Duodenal mucosa (tissue), 2 donors: ENCODE measurements around the gene PRPF18.
"Not testable (repeated sequence)": the region's sequence is repeated elsewhere in the genome, so short reads cannot be mapped to it uniquely, and the experiment has no call there.

Experiments
- H3K27ac ChIP-seq: one replicate; pipeline ENCODE4 v1.7.0; 2013; ENCODE audit warnings: low read depth, low read length
- H3K27me3 ChIP-seq, 2 donors: one replicate each; pipeline ENCODE4 v1.7.0; 2013; ENCODE audit warnings: low read length in 2 of 2, control low read depth in 1 of 2; ENCODE audit not compliant: insufficient read depth in 2 of 2, control insufficient read depth in 1 of 2
- H3K36me3 ChIP-seq, 2 donors: one replicate each; pipeline ENCODE4 v1.7.0; 2013; ENCODE audit warnings: low read length in 2 of 2, control low read depth in 1 of 2; ENCODE audit not compliant: insufficient read depth in 2 of 2, control insufficient read depth in 1 of 2
- H3K4me1 ChIP-seq, 2 donors: one replicate each; pipeline ENCODE4 v1.7.0; 2013; ENCODE audit warnings: low read length in 2 of 2, control low read depth in 1 of 2; ENCODE audit not compliant: insufficient read depth in 2 of 2, control insufficient read depth in 1 of 2
- H3K4me3 ChIP-seq, 2 donors: one replicate each; pipeline ENCODE4 v1.7.0; 2013; ENCODE audit warnings: low read length in 2 of 2, low read depth in 1 of 2
- H3K9ac ChIP-seq, 2 donors: one replicate each; pipeline ENCODE4 v1.7.0; 2013; ENCODE audit warnings: low read length in 2 of 2, low read depth in 1 of 2
- H3K9me3 ChIP-seq, 2 donors: one replicate each; pipeline ENCODE4 v1.7.0; 2013; ENCODE audit warnings: low read length in 2 of 2, control low read depth in 1 of 2; ENCODE audit not compliant: control insufficient read depth in 1 of 2

The PRPF18 gene

DNA sequence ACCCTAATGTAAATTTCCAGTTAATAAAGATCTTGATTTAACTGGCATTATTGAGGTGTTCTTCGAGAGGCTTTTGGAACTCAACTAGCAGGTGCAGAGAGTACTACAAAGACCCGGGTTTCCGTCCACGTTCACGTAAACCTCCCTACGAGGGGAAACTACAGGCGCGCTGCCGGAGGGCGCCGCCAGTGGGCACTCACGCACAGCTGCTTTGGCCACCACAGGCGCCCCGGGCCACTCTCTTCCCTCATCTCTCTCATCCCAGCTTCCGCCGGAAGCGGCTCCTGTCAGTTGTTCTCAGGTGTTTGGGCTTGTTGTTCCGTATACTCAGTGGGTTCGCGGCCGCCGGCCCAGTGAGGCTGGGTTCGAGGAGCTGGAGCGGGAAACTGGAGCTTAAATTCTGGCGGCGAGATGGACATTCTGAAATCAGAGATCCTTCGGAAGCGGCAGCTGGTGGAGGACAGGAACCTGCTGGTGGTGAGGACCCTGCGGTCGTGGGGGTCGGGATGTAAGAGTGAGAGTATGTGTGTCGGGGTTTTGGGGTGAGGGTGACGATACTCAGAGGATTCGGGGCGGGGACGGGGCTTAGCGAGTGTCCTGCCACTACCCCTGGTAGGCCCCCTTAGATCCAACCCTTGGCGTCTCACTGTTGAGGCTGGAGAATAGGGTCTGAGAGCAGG lies at the start of gene PRPF18:
Gene PRPF18 (plus strand): TSS at position 290 of the 680 bp plus-strand sequence. CDS start 122 bp downstream, at position 412.
- H3K36me3 ChIP-seq: peaks cover 0 to 2% of the 10 kb centered on the region in 2 donors
- peak within 1 kb of the TSS; percentile 75 to 76 for H3K9ac ChIP-seq
- H3K27me3 ChIP-seq: peaks cover 5 to 7% of the 10 kb centered on the region in 2 donors
- H3K4me3 ChIP-seq: peak within 1 kb of the TSS; percentile 92 to 97
- H3K27ac ChIP-seq: no peak within 1 kb of the TSS
- H3K4me1 ChIP-seq: peaks cover 11 to 17% of the 10 kb centered on the region in 2 donors
- no peaks in the 10 kb centered on the region for H3K9me3 ChIP-seq

DNA sequence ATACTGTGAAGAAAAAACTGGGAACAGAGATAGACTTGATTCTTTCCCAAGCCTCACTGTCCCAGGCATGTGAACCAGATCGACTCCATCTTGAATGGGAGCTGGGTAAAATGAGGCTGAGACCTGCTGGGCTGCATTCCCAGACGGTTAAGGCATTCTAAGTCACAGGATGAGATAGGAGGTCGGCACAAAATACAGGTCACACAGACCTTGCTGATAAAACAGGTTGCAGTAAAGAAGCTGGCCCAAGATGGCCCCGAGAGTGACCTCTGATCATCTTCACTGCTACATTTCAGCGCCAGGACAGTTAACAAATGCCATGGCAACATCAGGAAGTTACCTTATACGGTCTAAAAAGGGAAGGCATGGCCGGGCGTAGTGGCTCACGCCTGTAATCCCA lies 48.8 kb upstream of the PRPF18 start:
- not testable (repeated sequence) for H3K27ac ChIP-seq, H3K9me3 ChIP-seq, H3K36me3 ChIP-seq, H3K4me1 ChIP-seq, H3K9ac ChIP-seq, H3K27me3 ChIP-seq, H3K4me3 ChIP-seq

DNA sequence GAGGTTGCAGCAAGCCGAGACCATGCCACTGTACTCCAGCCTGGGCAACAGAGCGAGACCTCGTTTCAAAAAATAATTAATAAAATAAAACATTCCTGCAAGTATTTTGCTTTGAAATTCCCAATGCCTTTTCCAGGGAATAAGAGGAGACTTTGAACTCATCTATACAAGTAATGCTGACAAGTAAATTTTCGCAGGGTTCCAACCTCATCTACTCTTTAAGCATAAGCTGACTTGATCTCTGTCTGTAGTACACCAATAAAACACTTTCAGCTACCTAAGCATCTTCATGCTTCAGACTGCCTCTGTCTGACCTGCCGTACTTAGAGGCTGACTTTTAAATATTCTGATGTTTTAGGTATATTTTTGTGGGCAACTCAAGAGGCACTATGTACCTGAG lies 44.2 kb upstream of the PRPF18 start:
- peaks cover 4 to 6% of the 10 kb centered on the region in 2 donors for H3K27me3 ChIP-seq

GRCh38 chr10:13550802-13551201 lies 36.0 kb upstream of the PRPF18 start:
- Histone ChIP-seq H3K9me3 (peaks cover 0 to 6% of the 10 kb centered on the region in 2 donors), H3K4me1 (no peaks in the 10 kb centered on the region), H3K27ac (no peak overlapping the region), H3K36me3 (no peaks in the 10 kb centered on the region), H3K9ac (no peak overlapping the region), H3K27me3 (no peaks in the 10 kb centered on the region), H3K4me3 (no peak overlapping the region)

More for the DNA sequence above, 44.2 kb upstream of the PRPF18 start:
- Histone ChIP-seq H3K9me3 (no peaks in the 10 kb centered on the region), H3K4me3 (no peak overlapping the region), H3K36me3 (no peaks in the 10 kb centered on the region), H3K27ac (no peak overlapping the region), H3K9ac (no peak overlapping the region), H3K4me1 (no peaks in the 10 kb centered on the region)

- Histone ChIP-seq H3K36me3 (no peaks in the 10 kb centered on the region), H3K27me3 (no peaks in the 10 kb centered on the region), H3K4me3 (no peak overlapping the region), H3K9me3 (no peaks in the 10 kb centered on the region), H3K4me1 (no peaks in the 10 kb centered on the region), H3K27ac (no peak overlapping the region), H3K9ac (no peak overlapping the region)
Measured at GRCh38 chr10:13555884-13556510, 30.8 kb upstream of the PRPF18 start.

GRCh38 chr10:13559124-13559700 lies 27.6 kb upstream of the PRPF18 start:
- Histone ChIP-seq H3K36me3 (no peaks in the 10 kb centered on the region), H3K27me3 (peaks cover 0 to 4% of the 10 kb centered on the region in 2 donors), H3K4me1 (no peaks in the 10 kb centered on the region), H3K9ac (no peak overlapping the region), H3K4me3 (no peak overlapping the region), H3K9me3 (no peaks in the 10 kb centered on the region), H3K27ac (no peak overlapping the region)

GRCh38 chr10:13560597-13560996 lies 26.2 kb upstream of the PRPF18 start:
- no peak overlapping the region for H3K4me3 ChIP-seq
- H3K27me3 ChIP-seq: peaks cover 0 to 4% of the 10 kb centered on the region in 2 donors
- H3K36me3 ChIP-seq: no peaks in the 10 kb centered on the region
- no peaks in the 10 kb centered on the region for H3K4me1 ChIP-seq
- H3K9me3 ChIP-seq: no peaks in the 10 kb centered on the region
- no peak overlapping the region for H3K27ac ChIP-seq
- no peak overlapping the region for H3K9ac ChIP-seq

GRCh38 chr10:13563481-13564445 lies 23.0 kb upstream of the PRPF18 start:
- H3K4me1 ChIP-seq: no peaks in the 10 kb centered on the region
- H3K27ac ChIP-seq: no peak overlapping the region
- no peak overlapping the region for H3K4me3 ChIP-seq
- H3K9me3 ChIP-seq: no peaks in the 10 kb centered on the region
- H3K36me3 ChIP-seq: no peaks in the 10 kb centered on the region
- H3K9ac ChIP-seq: no peak overlapping the region
- peaks cover 0 to 4% of the 10 kb centered on the region in 2 donors for H3K27me3 ChIP-seq

DNA sequence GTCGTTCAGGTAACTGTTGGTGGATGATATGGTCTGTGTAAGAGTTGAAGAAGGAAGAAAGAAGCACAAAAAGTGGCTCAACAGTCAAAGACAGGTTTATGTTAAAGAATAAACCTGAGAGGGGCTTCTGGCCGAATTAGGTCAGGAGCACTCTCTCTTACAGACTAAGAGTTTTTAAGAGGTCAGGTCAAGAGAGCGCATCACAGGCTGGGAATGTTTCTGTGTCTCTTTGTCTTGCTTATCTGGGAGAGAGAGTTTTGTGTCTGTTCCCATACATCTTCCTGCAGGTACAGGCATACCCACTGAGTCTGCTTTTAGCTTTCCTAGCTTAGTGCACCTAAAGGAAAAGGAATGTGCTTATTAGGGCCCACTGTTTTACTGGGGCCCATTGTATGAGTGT lies 22.2 kb upstream of the PRPF18 start:
- no peaks in the 10 kb centered on the region for H3K4me1 ChIP-seq
- H3K27ac ChIP-seq: no peak overlapping the region
- no peaks in the 10 kb centered on the region for H3K9me3 ChIP-seq
- no peak overlapping the region for H3K9ac ChIP-seq
- H3K36me3 ChIP-seq: no peaks in the 10 kb centered on the region
- H3K4me3 ChIP-seq: no peak overlapping the region
- peaks cover 0 to 4% of the 10 kb centered on the region in 2 donors for H3K27me3 ChIP-seq
